NK-92 (cell line): ENCODE data around the gene PSD.
"Not testable (repeated sequence)": the region's sequence is repeated elsewhere in the genome, so short reads cannot be mapped to it uniquely, and the experiment has no call there.

Experiments
- DNase-seq: peaks from one replicate; lab custom pipeline; 2025; ENCODE audit not compliant: unreplicated experiment; lab: John Stamatoyannopoulos, UW

PSD gene

DNA sequence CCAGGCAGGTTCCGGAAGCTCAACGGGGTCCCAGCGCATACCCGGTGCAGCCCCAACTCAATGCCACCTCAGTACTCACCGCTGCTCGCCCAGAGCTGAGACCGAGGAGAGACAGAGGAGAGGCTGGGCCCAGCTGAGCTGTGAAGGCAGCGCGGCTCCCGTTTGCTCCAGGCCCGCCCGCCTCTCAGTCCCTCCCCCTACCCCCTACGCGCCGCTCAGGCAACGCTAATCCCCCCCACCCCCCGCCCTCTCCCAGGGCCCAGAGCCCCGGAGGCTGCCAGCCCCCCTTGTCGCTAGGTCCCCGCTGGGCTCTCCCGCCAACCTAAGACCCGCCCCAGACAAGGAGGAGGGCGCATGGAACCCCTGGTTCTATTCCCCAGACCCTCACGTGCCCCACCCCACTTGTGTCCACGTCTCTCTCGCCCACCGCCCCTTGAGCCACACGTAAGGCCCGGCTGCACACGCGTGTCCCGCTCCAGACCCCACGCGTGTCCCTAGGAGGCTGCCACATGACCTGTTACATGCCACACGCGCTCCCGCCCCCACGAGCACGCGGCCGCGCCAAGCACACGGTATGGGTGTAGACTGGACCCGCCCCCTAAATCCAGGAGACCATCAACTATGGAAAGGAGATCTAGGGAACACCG is at the start of gene PSD:
PSD (minus strand) TSS at position 164 of the 647 bp plus-strand sequence. CDS start 1,747 bp downstream, outside the sequence.
- DNase-seq: no peak

DNA sequence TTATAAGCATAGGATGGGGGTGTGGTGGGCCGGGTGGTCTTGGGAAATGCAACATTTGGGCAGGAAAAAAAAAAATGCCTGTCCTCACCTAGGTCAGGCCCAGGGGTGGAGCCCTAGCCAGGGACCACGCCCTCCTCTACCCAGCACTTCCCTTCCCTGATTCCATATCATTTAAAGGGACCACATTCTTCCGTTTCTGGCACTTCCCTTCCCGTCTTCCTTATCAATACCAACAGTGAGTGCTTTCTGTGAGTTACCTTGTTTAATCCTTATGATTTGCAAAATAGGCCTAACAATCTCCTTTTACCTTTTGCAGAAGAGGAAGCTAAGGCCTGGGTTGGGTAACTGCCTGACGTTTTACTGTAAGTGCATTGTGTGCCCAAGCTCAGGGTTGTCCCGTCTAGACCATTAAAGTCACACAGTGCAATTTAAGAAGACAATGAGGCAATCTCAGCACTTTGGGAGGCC is 49.4 kb upstream of the PSD start:
- no peak for DNase-seq

DNA sequence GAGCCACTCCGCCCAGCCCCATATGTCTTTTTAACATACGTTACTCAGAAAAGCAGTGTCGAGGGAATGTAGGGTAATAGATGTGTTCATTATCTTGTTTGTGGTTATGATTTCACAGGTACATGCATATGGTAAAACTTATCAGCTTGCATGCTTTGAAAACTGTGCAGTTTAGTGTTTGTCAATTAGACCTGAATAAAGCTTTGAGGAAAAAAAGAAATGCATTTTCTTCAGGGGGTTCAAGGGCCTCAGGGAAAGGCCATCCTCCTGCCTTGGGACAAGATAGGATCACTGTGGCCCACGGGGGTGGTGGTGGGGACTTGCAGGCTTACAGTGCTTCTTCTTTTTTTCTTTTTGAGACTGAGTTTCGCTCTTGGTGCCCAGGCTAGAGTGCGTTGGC is 48.7 kb upstream of the PSD start:
- no peak for DNase-seq

DNA sequence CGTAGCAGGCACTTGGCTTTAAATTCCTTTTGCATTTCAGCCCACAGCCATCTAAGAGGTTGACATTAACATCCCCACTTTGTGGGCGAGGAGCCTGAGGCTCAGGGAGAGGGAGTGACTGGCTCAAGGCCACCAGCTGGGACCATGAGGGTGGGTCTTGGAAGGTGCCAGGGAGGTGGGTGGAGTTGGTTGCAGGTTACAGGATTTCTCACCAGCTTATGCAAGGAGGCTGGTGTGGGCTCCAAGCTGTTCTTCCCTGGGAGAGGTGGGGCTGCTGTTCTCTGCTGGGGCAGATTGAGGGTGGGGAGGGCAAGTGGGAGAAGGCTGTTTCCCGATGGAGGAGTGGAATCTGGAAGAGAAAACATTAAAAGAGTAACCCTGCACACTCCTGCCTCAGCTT is 46.9 kb upstream of the PSD start:
- DNase-seq: no peak

DNA sequence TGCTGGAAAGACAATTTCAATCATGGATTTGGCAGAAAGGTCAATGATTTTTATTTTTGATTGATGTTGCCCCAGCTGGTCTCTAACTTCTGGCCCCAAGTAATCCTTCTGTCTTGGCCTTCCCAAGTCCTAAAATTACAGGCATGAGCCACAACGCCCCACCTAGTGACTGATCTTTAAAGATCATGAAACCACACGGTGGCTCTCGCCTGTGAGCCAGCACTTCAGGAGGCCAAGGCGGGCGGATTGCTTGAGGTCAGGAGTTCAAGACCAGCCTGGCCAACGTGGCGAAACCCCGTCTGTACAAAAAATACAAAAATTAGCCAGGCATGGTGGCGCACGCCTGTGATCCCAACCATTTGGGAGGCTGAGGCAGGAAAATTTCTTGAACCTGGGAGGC is 45.4 kb upstream of the PSD start:
- DNase-seq: no peak

DNA sequence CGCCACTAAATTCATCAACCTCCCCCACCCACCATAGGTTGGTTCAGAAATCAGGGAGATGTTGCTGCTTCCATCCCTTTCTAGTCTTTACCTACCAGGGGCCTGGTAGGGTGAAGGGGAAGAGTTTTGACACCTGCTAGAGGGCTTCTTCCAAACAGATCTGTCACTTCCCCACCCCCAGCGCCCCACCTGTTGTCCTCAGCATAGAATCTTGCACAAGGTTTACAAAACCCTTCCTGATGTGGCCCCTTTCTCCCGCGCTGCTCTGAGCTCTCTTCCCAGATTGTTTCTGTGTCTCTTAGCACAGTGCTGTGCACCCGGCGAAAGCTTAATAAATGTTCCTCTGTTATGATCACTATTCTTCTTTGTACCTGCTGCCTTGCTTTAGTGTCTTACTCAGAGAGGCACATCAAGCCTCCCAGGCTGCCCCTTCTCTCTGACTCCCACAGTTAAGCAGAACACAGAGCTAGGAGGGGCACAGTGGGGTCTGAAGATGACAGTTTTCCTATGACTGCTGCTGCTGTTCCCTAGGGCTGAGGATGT is 44.0 kb upstream of the PSD start:
- no peak for DNase-seq

DNA sequence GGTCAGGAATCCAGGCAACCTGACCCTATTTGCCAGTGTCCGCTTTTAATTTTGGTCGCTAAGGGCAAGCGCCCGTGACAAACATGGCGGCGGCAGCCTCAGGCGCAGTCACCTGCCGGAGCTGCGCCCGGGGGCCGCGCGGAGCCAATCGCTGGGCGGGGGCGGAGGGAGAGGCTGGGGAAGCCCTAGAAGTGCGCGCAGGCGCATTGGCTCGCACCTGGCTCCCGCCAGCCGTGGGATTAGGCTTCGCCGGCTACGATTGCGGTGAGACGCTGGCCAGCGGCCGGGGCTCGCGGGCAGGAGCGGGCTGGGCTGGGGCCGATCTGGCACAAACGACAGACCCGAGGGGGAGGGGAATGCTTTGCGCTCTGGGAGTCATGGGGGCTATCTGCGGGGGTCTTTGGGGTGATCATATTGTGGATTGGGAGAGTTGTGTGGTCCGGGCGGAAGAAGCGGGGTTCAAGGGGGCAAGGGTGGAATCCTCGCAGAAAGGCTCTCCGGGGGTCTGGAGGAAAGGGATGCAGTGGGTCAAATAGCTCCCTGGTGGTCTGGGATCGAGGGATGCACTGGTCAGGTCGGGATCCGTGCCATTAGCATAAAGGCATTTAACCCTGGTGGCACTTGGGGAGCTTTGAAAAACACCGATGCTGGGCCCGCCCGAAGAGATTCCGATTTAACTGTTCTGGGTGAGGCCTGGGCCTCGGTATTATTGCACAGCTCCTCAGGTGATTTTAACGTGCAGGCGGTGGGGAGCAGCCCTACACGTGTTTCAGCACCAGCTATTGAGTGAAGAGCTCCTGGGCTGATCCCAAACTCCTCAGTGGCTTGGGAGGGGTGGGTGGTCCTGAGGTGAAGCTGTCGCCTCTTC is 42.8 kb upstream of the PSD start:
- peak; percentile 32 for DNase-seq

DNA sequence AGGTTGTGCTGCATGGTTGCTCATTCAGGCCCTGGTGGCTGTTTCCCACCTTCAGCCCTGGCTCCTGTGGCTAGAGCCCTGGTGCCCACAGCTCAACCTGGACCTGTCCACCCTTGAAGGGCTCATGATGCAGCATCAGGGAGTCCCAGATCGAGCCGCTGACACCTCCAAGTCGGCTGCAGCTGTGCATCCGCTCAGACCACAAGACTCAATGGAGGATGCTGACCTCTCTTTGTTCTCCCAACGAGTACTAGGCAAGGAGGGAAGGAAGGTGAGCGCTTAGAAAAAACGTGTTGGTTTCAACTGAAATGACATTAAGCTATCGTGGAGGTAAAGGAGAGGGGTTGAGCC is 42.2 kb upstream of the PSD start:
- no peak for DNase-seq

DNA sequence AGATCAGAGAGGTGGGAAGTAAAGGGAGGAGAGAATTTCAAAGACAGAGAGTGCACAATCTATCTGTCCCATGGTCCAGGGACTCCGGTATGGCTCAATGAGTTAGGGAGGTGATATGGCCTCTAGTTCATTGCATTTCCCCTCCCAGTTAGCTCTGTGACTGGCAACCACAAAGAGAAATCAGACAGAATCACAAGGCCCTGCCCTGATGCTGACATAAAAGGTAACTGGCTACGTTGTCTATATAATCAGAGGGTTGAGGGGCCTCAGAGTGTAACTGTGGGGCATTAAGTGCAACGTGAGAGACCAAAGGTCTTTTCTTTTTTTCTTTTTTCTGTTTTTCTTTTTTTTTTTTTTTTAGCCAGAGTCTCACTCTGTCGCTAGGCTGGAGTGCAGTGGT is 40.1 kb upstream of the PSD start:
- DNase-seq: no peak

DNA sequence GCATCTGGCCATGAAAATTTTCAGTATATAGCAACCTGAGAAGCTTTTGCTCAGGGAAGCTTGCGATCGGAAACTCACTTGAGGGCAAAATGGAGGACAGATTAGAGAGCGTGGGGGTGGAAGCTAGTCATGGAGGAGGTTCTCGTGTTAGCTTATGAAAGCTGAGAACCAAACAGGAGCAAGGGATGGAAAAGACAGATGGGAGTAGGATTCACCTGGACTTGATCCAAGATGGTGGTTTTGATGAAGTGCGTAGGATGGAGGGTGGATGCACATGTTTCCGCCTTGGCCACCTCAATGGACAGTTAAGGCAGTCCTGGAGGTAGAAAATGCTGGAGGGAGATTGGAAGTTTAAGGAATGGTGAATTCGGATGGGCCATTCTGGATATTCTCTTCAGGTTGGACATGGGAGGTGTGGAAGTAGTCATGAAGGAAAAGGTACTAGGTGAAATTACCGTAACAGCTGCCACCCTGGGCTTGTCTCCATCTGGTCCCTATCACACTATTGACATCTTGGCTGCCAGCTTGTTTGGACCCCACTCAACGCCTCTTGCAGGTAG is 39.1 kb upstream of the PSD start:
- no peak for DNase-seq

DNA sequence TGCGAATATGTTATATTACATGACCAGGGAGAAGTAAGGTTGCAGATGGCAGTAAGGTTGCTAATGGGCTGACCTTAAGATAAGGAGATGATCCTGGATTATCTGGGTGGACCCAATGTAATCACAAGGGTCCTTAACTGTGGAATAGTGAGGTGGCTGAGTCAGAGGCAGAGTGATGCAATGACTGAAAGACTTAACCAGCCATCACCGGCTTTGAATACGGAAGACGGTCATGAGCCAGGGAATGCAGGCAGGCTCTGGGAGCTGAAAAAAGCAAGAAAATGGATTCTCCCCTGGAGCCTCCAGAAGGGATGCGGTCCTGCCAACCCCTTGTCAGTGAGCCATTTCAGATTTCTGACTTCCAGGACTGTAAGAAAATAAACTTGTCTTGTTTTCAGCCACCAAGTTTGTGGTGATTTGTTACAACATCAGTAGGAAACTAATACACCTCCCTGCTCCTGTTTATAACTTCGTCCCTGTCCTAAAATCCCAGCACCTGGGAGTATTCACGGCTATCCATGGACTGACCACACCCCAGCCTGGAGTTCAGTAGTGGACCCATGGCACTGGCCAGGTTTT is 37.4 kb upstream of the PSD start:
- DNase-seq: no peak

DNA sequence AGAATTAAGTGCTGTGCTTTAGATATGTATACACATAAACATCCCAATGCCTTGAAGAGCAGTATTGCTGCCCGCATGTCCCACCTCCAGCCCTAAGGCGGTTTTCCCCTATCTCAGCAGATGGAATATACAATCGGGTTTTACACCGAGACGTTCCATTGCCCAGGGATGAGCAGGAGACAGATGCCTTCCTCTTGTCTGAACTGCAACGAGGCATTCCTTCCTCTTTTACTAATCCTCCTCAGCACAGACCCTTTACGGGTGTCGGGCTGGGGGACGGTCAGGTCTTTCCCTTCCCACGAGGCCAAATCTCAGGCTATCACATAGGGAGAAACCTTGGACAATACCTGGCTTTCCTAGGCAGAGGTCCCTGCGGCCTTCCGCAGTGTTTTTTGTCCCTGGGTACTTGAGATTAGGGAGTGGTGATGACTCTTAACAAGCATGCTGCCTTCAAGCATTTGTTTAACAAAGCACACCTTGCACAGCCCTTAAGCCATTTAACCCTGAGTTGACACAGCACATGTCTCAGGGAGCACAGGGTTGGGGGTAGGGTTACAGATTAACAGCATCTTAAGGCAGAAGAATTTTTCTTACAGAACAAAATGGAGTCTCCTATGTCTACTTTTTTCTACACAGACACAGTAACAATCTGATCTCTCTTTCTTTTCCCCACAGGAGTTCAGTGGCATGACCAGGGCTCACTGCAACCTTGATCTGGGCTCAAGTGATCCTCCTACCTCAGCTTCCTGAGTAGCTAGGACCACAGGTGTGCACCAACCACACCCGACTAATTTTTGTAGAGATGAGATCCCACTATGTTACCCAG is 36.3 kb upstream of the PSD start:
- not testable (repeated sequence) for DNase-seq

DNA sequence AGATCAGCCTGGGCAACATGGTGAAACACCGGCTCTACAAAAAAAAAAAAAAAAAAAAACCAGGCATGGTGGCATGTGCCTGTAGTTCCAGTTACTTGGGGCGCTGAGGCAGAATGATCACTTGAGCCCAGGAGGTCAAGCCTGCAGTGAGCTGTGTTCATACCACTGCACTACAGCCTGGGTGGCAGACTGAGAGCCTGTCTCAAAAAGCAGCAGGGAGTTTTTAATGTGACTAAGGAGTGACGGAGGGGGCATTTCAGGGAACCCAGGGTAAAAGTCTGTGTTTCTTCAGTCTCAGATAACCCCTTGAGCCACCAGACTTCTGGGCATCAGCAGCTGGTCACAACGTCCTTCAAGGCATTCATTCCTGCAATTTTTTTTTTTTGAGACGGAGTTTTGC is 34.9 kb upstream of the PSD start:
- no peak for DNase-seq

DNA sequence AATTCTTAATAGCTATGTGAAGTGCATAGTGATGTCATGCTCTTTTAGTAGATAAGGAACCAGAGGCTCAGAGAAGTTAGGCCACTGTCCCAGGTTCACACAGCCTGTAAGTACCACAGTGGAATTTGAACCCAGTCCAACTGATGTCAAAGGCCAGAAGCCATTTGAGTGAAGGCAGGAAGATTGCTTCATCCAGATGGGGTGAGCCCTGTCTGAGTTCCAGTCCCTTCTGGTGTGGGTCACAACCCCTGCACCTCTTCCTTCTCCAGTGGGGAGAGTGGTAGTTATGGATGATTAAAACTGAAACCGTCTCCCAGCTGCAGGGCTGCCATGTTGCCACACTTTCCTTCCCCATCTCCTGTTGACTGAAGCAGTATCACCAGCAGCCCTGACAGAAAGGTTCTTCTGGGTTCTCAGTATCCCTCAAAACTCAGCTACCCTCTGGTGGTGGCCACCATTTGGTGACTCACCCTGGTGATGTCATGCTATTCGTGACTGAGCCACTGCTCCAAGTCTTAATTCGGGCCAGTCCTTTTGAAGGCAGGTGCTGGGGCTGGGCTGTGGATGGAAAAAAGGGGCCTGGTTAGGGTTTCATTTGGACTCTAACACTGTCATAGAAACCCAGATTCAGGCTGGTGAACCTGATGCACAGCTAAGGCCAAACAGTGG is 34.2 kb upstream of the PSD start:
- DNase-seq: no peak

DNA sequence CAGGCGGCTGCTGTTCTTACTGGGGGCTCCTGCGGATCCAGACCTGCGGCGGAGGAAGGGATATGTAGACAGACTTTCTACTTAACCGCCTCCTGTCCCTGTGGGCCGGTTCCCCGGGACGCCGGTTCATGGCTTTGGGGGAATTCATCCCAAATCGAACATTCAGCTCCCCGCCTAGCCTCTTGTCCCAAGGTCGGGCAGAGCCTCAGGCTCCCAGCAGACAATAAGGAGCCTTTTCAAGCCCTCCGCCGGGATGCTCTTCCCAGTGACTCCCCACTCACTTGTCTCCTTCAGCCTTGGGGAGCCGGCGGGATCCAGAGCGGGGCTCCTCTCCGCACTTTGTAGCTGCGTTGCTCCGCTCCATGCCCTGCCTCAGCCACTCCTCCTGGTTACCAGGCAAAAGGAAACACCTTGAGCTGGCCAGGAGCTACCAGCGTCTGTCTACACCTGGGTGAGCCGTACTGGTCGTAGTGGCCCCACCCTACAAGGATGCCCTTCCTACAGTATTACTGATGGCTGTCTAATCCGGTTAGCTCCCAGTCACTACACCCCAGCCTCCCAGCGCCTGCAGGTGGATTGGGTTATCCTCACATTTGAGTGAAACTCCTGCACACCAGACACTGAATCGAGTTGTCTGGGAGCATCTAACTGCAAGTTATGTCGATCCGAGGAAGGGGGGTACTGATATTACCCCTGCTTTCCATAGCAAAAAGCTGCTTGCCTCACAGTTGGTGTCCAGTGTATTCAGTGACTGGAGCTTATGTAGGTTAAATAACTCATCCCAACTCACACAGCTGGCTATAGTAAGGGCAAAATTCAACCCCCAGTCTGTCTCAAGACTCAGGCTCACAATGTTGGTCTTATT is 32.8 kb upstream of the PSD start, which contains the start of gene C10orf95:
C10orf95 (minus strand) TSS at position 439 of the 865 bp plus-strand sequence. CDS start 450 bp downstream, outside the sequence.
- DNase-seq: no peak

DNA sequence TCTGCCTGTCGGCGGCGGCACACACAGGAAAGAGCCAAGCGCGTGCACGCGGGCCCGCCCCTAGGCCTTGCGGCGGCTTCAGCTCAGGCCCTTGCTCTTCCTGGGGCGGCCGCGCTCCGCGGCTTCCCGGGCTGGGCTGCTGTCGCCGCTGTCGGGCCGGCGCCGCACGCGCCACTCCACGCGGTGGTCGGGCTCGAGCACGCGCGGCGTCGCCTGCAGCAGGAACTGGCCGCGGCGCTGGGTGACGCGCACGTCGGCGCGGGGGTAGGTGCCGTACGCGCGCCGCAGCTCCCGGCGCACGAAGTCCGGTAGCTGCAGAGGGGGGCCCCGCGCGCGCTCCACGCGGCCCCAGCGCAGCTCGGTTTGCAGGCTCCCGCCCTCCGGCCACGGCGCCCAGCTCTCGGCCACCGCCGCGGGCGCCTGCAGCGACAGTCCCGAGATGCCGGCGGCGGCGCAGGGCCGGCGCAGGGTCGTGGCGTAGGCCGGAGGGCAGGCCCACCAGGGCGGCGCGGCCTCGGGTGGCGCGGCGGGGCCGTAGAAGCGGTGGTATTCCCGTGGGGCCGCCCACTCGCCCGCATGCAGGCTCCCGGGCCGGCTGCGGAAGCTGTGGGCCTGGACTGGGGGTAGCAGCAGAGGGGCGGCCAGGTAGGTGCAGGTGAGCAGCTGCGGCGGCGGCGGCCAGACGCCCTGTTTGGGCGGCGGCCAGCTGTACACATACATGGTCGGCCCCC is 32.0 kb upstream of the PSD start:
- peak; percentile 35 for DNase-seq

DNA sequence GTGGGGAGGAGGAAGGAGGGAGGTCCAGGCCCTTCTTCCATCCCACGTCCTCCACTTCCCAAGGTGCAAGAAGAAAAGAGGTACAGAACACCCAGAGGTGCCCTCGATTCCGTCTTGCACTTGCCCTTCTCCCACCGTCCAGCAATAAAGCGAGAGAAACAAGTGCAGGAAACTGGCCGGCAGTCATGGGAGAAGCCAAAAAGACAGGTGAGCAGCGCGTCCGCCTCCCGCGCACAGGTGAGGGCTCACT is 31.5 kb upstream of the PSD start:
- DNase-seq: no peak

DNA sequence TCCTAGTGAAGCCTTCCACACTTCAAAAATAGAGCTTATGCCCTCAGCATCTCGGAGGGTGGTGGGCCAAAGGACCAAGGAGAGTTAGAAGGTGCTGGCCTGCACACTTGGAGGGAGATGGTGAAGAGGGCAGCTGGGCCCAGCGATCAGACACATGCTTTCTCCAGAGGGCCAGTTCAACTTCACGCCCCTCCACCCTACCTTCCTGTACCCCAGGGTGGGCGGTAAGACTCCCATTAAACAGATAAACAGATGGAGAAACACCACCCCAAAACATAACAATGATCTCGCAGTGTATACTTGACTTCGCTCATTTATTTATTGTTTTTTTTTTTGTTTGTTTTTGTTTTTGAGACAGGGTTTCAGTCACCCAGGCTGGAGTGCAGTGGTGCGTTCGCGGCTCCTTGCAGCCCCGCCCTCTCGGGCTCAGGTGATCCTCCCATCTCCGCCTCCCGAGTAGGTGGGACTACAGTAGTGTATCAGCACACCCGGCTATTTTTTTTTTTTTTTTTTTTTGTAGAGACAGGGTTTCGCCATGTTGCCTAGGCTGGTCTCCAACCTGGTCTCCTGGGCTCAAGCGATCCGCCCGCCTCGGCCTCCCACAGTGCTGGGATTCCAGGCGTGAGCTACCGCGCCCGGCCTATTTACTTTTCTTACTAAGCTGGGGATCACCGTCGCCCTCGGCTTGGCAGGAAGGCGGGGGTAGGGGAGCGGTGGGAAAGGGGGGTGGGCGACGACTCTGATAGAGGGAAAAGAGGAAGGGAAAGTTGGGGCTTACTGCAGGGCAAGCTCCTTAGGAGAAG is 30.9 kb upstream of the PSD start:
- DNase-seq: peak; percentile 17
